ENCODE results near the gene KCNN1. TPM values are rescaled to one million over a fixed set of nuclear protein-coding genes. Genes with fewer than 3 reads are reported as not detected.
A peak's percentile ranks its signal among the peaks of the same experiment; 100 is the strongest.

Gene KCNN1
- total and polyA plus RNA-seq, 2 of the 13 experiments (the other 11 are each of a cell fraction or from before 2014, with no cell fraction given) = 0.04 TPM; not detected in 1

DNA sequence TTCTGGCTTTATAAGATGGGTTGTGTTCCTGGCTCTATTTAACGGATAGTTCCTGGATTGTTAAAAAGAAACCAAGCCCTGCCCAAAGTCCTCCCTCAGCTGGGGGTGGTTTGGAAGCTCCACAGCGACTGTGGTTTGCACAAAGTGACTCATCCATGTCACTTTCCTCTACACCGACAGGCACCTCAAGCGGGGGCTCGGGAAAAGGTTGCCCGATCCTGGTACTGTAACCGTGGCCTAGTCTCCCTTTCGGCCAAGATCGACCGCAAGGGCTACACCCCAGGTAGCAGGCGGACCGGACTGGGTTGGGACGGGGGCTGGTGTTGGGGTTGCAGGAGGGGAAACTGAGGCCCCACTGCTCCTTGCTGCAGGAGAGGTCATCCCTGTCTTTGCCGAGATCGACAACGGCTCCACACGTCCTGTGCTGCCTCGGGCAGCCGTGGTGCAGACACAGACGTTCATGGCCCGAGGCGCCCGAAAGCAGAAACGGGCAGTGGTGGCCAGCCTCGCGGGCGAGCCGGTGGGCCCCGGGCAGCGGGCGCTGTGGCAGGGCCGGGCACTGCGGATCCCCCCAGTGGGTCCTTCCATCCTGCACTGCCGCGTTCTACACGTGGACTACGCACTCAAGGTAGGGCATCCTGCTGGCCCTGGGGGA, 42.6 kb downstream of the KCNN1 start (continued):
- TF ChIP-seq STAG1 (CRISPR knock-in tag; IDR thresholded peaks at IDR 0.05) = peak; percentile 10; the same call in 1 of the 2 replicates
- no peak for TF ChIP-seq RFX3 (CRISPR knock-in tag; IDR thresholded peaks at IDR 0.05)
- TF ChIP-seq MEIS2 (CRISPR knock-in tag; IDR thresholded peaks at IDR 0.05) = peak; percentile 11; the same call in 1 of the 2 replicates
- TF ChIP-seq SMAD1 (CRISPR knock-in tag; IDR thresholded peaks at IDR 0.05; ENCODE audit: borderline replicate concordance, low read depth) = no peak
- TF ChIP-seq, protein P1, sequence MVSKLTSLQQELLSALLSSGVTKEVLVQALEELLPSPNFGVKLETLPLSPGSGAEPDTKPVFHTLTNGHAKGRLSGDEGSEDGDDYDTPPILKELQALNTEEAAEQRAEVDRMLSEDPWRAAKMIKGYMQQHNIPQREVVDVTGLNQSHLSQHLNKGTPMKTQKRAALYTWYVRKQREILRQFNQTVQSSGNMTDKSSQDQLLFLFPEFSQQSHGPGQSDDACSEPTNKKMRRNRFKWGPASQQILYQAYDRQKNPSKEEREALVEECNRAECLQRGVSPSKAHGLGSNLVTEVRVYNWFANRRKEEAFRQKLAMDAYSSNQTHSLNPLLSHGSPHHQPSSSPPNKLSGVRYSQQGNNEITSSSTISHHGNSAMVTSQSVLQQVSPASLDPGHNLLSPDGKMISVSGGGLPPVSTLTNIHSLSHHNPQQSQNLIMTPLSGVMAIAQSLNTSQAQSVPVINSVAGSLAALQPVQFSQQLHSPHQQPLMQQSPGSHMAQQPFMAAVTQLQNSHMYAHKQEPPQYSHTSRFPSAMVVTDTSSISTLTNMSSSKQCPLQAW (CRISPR knock-in tag; IDR thresholded peaks at IDR 0.05) = no peak; the same call in 1 of the 2 replicates
- no peak for TF ChIP-seq ZNF12 (CRISPR knock-in tag; IDR thresholded peaks at IDR 0.05)
- TF ChIP-seq ZKSCAN8 (CRISPR knock-in tag; IDR thresholded peaks at IDR 0.05; ENCODE audit: borderline replicate concordance) = no peak; the same call in 1 of the 2 replicates
- TF ChIP-seq MYNN (CRISPR knock-in tag; IDR thresholded peaks at IDR 0.05; ENCODE audit: low read depth) = no peak
- TF ChIP-seq, protein P2, sequence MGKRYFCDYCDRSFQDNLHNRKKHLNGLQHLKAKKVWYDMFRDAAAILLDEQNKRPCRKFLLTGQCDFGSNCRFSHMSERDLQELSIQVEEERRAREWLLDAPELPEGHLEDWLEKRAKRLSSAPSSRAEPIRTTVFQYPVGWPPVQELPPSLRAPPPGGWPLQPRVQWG (CRISPR knock-in tag; IDR thresholded peaks at IDR 0.05; ENCODE audit: borderline replicate concordance, low read depth) = no peak
- no peak for TF ChIP-seq ZSCAN22 (CRISPR knock-in tag; IDR thresholded peaks at IDR 0.05)
- TF ChIP-seq ZNF124 (CRISPR knock-in tag; IDR thresholded peaks at IDR 0.05) = no peak
- TF ChIP-seq, protein P3, sequence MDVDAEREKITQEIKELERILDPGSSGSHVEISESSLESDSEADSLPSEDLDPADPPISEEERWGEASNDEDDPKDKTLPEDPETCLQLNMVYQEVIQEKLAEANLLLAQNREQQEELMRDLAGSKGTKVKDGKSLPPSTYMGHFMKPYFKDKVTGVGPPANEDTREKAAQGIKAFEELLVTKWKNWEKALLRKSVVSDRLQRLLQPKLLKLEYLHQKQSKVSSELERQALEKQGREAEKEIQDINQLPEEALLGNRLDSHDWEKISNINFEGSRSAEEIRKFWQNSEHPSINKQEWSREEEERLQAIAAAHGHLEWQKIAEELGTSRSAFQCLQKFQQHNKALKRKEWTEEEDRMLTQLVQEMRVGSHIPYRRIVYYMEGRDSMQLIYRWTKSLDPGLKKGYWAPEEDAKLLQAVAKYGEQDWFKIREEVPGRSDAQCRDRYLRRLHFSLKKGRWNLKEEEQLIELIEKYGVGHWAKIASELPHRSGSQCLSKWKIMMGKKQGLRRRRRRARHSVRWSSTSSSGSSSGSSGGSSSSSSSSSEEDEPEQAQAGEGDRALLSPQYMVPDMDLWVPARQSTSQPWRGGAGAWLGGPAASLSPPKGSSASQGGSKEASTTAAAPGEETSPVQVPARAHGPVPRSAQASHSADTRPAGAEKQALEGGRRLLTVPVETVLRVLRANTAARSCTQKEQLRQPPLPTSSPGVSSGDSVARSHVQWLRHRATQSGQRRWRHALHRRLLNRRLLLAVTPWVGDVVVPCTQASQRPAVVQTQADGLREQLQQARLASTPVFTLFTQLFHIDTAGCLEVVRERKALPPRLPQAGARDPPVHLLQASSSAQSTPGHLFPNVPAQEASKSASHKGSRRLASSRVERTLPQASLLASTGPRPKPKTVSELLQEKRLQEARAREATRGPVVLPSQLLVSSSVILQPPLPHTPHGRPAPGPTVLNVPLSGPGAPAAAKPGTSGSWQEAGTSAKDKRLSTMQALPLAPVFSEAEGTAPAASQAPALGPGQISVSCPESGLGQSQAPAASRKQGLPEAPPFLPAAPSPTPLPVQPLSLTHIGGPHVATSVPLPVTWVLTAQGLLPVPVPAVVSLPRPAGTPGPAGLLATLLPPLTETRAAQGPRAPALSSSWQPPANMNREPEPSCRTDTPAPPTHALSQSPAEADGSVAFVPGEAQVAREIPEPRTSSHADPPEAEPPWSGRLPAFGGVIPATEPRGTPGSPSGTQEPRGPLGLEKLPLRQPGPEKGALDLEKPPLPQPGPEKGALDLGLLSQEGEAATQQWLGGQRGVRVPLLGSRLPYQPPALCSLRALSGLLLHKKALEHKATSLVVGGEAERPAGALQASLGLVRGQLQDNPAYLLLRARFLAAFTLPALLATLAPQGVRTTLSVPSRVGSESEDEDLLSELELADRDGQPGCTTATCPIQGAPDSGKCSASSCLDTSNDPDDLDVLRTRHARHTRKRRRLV (CRISPR knock-in tag; IDR thresholded peaks at IDR 0.05) = no peak
- TF ChIP-seq, protein P4, sequence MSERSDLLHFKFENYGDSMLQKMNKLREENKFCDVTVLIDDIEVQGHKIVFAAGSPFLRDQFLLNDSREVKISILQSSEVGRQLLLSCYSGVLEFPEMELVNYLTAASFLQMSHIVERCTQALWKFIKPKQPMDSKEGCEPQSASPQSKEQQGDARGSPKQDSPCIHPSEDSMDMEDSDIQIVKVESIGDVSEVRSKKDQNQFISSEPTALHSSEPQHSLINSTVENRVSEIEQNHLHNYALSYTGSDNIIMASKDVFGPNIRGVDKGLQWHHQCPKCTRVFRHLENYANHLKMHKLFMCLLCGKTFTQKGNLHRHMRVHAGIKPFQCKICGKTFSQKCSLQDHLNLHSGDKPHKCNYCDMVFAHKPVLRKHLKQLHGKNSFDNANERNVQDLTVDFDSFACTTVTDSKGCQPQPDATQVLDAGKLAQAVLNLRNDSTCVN (CRISPR knock-in tag; IDR thresholded peaks at IDR 0.05; ENCODE audit: borderline replicate concordance) = no peak
- TF ChIP-seq, protein P5, sequence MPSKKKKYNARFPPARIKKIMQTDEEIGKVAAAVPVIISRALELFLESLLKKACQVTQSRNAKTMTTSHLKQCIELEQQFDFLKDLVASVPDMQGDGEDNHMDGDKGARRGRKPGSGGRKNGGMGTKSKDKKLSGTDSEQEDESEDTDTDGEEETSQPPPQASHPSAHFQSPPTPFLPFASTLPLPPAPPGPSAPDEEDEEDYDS (CRISPR knock-in tag; IDR thresholded peaks at IDR 0.05) = no peak
- TF ChIP-seq HIVEP1 (CRISPR knock-in tag; IDR thresholded peaks at IDR 0.05) = no peak
- TF ChIP-seq ZNF75D (CRISPR knock-in tag; IDR thresholded peaks at IDR 0.05; ENCODE audit: borderline replicate concordance) = no peak
- TF ChIP-seq ZNF775 (CRISPR knock-in tag; IDR thresholded peaks at IDR 0.05; ENCODE audit: borderline replicate concordance) = no peak
- TF ChIP-seq, protein P6, sequence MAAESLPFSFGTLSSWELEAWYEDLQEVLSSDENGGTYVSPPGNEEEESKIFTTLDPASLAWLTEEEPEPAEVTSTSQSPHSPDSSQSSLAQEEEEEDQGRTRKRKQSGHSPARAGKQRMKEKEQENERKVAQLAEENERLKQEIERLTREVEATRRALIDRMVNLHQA (CRISPR knock-in tag; IDR thresholded peaks at IDR 0.05) = no peak
- no peak for TF ChIP-seq MED1 (CRISPR knock-in tag; IDR thresholded peaks at IDR 0.05)
- 0 out of 2 replicates have a peak, but pooled peaks have one; percentile 24 for TF ChIP-seq GATAD1 (CRISPR knock-in tag; IDR thresholded peaks at IDR 0.05)
- no peak for TF ChIP-seq ETV6 (CRISPR knock-in tag; conservative IDR thresholded peaks at IDR 0.05)
- TF ChIP-seq KAT8 (CRISPR knock-in tag; IDR thresholded peaks at IDR 0.05) = 0 out of 2 replicates have a peak, but pooled peaks have one; percentile 30
